ELR (cell line): ENCODE data around the gene SESN1.
"Not testable (repeated sequence)": the region's sequence is repeated elsewhere in the genome, so short reads cannot be mapped to it uniquely, and the experiment has no call there.

Experiments
- DNase-seq: peaks from one replicate; pipeline ENCODE4 v3.0.0-alpha.2; 2015; ENCODE audit warnings: low read depth

SESN1 gene

DNA sequence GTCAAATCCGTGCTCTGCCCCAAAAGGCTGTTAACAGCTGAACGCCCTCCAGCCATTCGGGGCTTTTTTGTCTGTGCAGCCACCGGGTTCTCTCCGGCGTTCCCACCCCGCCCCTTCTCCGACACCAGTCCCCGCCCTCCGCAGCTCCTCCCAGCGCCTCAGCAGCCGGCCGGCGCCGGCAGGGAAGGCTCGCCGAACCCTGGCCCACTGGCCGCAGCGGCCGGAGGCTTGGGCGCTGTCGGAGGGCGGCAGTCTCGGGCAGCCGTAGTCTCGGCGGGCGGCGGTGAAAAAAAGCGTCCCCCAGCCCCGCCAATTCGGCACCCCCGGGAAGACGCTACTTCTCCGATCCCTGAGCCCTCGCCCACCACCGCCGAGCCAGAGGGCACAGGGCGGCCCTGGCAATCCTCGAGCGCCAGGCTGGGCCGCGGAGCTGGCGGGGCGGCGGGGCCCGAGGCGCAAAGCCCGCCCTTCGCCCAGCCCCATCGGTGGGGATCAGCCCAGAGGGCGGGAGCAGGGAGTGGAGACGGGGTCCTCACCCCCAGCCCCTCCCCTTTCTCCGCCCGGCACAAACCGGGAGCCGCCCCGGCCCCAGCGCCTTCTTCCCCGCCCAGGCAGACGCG lies at the start of gene SESN1:
SESN1 (minus strand) TSS at position 431 of the 620 bp plus-strand sequence. CDS start 773 bp downstream, outside the sequence.
- DNase-seq, result peak; percentile 97

DNA sequence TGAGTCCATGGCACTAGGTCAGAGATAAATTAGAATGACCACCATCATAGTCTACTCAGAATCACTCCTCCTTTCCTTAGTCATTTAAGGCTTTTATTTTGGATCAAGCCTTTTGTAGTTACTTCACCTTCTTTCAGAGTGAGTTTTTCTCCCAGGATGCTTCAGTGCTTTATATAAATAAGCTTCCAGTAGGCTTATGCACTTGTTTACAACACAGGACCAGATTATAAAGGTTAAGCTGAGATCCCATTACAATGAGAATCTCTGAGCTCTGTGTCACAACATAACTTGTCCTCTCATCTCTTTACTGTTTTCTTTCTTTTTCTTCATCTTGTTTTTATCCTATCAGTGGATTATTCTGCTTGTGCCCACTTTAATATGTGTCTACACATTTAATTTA lies 48.5 kb upstream of the SESN1 start:
- DNase-seq, result no peak

DNA sequence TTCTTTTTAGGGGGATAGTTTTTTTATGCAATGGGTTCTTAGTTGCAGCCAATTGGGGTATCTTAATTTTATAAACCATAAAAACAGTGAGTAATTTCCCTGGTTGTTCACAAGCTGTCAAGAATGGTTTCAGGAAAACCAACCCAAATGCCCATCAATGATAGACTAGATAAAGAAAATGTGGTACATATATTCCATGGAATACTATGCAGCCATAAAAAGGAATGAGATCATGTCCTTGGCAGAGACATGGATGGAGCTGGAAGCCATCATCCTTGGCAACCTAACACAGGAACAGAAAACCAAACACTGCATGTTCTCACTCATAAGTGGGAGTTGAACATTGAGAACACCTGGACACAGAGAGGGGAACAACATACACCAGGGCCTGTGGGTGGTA lies 47.4 kb upstream of the SESN1 start:
- not testable (repeated sequence) for DNase-seq

DNA sequence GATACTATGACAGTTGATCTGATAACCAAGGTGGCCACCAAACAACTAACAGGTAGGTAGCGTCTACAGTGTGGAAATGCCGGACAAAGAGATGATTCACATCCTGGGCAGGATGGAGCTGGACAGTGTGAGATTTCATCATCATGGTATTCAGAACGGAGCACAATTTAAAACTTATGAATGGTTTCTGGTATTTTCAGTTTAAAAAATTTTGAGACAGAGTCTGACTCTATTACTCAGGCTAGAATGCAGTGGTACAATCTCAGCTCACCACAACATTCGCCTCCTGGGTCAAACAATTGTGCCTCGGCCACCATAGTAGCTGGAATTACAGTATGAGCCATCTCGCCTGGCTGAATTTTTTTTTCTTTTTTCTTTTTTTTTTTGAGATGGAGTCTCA lies 44.5 kb upstream of the SESN1 start:
- DNase-seq, result peak; percentile 80

DNA sequence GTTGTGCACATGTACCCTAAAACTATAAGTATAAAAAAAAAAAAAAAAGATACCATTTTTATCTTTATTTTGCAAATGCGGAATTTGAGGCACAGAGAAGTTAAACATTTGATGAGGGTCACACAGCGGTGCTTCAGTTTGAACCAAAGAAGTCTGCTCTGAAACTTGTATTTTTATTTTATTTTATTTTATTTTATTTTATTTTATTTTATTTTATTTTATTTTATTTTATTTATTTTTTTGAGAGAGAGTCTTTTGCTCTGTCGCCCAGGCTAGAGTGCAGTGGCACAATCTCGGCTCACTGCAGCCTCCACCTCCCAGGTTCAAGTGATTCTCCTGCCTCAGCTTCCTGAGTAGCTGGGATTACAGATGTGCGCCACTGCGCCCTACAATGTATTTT lies 41.9 kb upstream of the SESN1 start:
- not testable (repeated sequence) for DNase-seq

DNA sequence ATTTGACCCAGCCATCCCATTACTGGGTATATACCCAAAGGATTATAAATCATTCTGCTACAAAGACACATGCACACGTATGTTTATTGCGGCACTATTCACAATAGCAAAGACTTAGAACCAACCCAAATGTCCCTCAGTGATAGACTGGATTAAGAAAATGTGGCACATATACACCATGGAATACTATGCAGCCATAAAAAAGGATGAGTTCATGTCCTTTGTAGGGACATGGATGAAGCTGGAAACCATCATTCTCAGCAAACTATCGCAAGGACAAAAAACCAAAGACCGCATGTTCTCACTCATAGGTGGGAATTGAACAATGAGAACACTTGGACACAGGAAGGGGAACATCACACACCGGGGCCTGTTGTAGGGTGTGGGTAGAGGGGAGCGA lies 41.4 kb upstream of the SESN1 start:
- DNase-seq, result not testable (repeated sequence)

DNA sequence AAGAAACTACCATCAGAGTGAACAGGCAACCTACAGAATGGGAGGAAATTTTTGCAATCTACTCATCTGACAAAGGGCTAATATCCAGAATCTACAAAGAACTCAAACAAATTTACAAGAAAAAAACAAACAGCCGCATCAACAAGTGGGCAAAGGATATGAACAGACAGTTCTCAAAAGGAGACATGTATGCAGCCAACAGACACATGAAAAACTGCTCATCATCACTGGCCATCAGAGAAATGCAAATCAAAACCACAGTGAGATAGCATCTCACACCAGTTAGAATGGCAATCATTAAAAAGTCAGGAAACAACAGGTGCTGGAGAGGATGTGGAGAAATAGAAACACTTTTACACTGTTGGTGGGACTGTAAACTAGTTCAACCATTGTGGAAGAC lies 41.0 kb upstream of the SESN1 start:
- DNase-seq, result not testable (repeated sequence)

DNA sequence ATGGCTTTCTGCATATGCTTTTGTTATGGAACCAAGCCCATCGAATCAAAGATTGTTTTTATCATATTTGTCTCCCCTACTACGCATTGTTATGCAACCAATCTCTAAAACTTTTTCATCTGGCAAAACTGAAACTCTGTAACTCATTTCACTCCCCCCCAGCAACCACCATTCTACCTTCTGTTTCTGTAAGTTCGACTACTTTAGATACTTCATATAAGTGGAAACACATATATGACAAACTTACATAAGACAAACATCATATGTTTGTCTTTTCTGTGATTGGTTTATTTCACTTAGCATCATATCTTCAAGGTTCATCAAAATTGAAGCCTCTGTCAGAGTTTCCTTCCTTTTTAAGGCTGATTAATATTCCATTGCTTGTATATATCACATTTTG lies 35.4 kb upstream of the SESN1 start:
- no peak for DNase-seq

DNA sequence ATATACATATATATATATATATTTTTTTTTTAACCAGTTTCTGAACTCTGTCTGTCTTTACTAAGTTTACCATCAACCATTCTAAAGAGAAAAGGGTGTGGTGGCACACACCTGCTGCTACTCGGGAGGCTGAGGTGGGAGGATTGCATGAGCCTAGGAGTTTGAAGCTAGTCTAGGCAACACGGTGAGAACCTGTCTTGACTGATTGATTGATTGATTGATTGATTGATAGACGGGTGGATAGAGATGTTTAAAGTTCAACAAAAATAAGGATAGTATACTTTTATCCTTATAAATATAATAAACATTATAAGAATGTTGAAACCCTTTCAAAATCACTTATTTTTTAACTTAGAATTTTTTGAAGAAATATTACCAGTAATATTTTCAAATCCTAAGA lies 30.9 kb upstream of the SESN1 start:
- DNase-seq, result no peak

DNA sequence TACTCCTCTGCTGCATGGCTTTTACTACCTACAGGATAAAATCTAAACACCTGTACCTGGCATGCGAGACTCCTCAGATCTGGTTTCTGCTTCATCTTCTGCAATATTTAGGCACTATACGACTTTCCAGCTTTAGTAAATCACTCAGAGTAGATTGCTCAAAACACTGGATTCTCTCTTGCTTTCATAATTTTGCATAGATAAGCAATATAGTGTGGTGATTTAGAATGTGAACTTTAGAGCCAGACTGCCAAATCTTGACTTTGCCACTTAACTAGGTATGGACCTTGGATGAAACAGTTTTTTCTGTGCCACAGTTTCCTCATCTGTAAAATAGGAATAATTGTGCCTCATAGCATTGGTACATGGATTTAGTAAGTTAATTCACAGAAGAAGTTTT lies 29.6 kb upstream of the SESN1 start:
- DNase-seq, result no peak

DNA sequence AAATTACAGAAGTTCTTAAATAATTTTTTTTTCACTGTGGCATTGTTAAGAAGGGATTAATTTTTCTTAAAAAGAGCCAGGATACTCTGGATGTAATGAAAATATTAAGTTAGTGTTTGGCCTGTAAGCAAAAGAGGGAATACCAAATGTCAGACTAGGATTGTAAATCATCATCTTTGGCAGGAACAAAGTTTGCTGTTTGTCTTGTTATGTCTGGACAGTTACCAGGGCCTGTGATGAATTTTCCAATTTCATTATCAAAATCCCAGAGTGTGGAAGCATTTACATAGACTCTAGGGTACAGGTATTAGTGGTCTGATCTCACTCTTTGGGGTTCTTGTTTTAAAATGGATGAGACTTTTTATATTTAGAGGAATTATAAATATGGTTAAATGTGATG lies 26.8 kb upstream of the SESN1 start:
- DNase-seq, result no peak

DNA sequence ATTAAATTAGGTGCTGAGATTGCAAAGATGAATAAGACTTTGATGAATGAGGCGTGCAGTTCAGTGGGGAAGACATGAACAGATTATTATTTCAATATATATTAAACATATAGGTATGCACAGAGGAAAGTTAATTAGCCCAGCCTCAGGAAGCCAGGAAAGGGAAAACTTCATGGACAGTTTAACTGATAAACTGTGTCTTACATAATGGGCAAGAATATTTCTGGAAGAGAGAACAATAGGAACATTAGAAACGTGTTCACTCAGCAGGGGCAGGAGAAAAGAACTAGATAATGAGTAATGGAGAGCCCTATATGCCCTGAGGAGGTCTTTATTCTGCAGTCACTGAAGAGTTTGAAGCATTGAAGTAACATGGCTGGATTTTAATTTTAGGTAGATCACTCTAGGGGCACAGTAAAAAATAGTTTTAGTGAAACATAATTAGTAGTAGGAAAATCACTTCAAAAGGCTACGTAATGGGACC lies 24.3 kb upstream of the SESN1 start:
- no peak for DNase-seq

DNA sequence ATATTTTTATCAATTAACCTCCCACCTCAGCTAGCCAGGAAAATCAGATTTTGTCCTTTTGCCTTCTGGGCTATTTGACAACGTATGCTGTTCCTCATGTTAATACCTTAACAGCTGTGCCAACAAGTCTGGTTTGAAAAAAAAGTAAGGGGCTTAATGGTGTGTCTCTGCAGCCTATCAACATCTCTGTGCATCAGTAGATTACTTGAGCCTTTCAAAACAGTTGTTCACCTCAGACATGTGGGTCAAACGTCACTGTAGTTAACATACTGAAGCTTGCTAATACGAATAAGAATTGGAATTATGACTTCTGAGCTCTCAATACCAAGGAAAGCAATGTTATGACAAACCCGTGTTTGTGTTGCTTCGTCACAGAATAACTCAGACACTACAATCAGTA lies 23.7 kb upstream of the SESN1 start:
- DNase-seq, result no peak

DNA sequence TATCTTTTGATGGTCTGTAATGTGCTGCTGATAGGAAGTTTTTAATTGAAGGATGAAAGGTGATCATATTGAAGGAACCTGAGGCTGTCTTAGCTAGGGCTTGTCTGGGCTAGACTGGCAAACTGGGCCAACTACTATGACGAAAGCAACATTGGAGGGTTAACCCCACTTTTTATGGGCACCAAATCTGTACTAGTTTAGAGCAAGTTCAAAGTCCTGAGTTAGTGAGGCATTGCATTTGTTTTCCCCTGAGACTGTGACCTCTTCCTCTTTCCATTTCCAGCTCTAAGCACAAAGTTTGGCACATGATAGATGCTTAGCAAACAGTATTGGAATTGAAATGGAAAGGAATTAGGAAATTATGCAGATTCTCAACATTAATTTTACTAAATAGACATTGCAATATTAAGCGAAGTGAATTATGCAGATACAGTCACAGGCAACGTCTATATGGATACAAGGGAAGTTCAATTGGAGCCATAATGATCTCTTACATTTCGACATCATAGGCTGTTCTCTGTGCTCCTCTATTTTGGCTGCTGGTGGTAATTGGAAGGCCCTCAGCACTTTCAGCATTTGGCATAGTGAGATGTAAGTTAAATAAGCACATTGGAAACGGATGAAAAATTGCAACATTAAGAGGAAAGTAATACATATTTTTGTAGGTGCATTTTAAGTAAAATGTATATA lies 22.8 kb upstream of the SESN1 start:
- DNase-seq, result no peak

DNA sequence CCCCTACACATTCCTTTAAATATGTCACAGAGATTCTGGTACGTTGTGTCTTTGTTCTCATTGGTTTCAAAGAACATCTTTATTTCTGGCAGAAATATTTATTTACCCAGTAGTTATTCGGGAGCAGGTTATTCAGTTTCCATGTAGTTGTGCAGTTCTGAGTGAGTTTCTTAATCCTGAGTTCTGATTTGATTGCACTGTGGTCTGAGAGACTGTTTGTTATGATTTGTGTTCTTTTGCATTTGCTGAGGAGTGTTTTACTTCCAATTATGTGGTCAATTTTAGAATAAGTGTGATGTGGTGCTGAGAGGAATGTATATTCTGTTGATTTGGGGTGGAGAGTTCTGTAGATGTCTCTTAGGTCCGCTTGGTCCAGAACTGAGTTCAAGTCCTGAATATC lies 18.0 kb upstream of the SESN1 start:
- DNase-seq, result not testable (repeated sequence)

DNA sequence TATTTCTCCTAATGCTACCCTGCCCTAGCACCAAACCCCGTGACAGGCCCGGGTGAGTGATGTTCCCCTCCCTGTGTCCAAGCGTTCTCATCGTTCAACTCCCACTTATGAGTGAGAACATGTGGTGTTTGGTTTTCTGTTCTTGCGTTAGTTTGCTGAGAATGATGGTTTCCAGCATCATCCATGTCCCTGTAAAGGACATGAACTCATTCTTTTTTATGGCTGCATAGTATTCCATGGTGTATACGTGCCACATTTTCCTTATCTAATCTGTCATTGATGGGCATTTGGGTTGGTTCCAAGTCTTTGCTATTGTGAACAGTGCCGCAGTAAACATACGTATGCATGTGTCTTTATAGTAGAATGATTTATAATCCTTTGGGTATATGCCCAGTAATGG lies 15.0 kb upstream of the SESN1 start:
- not testable (repeated sequence) for DNase-seq

DNA sequence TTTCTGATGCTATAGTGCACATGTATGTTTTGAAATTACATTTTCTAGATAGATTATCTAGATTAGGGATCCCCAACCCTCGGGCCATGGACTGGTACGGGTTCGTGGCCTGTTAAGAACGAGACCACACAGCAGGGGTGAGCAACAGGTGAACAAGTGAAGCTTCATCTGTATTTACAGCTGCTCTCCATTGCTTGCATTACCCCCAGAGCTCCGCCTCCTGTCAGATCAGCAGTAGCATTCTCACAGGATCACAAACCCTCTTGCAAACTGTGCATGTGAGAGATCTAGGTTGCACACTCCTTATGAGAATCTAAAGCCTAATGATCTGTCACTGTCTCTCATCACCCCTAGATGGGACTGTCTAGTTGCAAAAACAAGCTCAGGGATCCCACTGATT lies 11.0 kb upstream of the SESN1 start:
- no peak for DNase-seq

DNA sequence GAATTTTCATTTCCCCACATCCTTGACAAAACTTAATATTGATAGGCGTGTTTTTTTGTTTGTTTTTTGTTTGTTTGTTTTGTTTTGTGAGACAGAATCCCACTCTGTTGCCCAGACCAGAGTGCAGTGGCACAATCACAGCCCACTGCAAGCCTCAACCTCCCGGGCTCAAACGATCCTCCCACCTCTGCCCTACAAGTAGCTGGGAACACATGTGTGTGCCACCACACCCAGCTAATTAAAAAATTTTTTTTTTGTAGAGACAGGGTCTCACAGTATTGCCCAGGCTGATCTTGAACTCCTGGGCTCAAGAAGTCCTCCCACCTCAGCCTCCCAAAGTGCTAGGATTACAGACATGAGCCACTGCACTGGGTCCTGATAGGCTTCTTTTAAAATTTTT lies 9.9 kb upstream of the SESN1 start:
- no peak for DNase-seq

DNA sequence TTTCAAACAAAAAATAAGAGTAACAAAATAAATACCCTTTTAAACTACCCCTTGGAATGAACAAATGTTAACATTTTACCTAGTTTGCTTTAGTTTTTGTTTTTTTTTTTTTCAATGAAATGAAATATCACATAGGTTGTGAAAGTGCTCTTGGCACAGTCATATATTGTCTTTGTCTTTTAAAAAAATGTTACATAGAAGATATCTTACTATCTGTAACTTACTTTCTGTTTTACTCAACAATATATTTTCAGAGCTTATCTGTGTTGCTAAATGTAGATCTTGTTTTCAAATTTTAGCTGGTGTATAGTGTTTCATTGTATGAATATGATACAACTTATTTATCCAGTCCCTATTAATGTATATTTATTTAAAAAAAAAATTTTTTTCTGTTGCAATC lies 9.3 kb upstream of the SESN1 start:
- no peak for DNase-seq

DNA sequence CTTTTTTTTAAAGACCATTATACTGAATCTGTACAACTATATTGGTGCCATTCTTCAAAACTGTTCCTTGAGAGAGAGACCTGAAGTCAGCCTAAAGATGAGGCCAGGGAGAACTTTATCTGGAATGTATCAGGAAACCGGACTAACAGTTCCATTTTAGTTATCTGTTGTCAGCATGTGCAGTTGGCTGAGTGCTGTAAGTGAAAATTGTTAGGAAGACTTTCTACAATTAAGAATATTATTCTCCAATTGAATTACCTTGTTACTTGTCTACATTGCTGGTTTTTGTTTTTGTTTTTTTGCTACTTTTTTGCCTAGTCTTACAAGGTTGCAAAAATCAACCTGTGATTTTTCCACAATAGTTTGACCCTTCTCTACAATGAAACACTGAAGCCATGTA lies 8.1 kb upstream of the SESN1 start:
- DNase-seq, result no peak

DNA sequence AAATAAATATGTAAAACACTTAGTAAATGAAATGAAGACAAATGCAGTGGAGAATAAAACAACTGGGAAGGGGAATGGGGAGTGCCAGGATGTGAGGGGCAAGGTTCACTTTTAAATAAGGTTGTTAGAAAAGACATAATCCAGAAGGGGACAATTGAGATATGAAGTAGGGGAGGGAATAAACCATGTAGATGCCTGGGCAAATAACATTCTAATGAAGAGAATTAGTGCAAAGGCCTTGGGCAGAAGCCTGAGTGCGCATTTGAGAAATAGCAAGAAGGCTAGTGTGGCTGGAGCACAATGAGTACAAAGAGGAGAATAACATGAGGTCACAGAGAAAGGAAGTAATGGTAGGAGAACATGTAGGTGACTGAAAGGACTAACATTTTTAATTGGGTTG lies 3.0 kb upstream of the SESN1 start:
- DNase-seq, result no peak

DNA sequence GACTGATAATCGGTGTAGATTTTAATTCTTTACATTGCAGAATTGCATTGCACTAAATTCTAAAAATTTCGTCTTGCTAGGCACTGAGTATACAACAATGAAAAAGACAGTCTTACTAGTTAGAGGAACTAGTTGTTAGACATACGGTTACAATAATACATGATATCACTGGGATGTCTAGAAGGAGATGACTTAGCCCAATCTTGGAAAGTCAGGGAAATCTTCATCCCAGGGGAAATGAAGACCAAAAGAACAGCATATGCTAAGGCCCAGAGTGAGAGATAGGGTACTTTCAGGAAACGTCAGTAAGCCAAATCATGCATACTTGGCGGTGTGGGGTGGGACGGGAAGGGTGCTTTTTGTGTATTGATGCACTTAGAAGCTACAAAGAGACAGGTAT lies 1.6 kb upstream of the SESN1 start:
- no peak for DNase-seq

DNA sequence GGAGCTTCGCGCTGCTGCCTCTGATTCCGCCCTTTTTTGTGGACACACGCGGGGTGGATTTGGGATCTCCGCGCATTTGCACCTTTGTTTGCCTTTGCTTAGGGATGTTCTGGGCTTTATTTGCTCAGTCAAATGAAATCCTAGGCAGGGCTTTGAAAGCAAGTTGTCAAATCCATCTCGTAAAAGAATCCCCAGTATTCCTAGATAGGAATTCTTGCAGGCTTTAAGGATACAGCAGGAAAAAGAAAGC lies 1.1 kb upstream of the SESN1 start:
- no peak for DNase-seq
